GM19043 (cell line): ENCODE results near the gene CDK19.
"Not testable (repeated sequence)": the region's sequence is repeated elsewhere in the genome, so short reads cannot be mapped to it uniquely, and the experiment has no call there.

Experiments
- ATAC-seq: cut with Tn5 transposase; IDR thresholded peaks from one replicate; pipeline ENCODE4 v1.9.1; 2021; ENCODE audit warnings: low read depth; ENCODE audit not compliant: unreplicated experiment

CDK19 gene

GRCh38 chr6:110633731-110634213, 181.5 kb downstream of the CDK19 start:
- no peak for ATAC-seq

GRCh38 chr6:110629153-110629552, 186.1 kb downstream of the CDK19 start:
- ATAC-seq, result no peak

- no peak for ATAC-seq
These were observed 186.9 kb downstream of the CDK19 start for GRCh38 chr6:110628330-110628729.

- no peak for ATAC-seq
These were observed 188.8 kb downstream of the CDK19 start for GRCh38 chr6:110626442-110626841.

GRCh38 chr6:110625883-110626282, 189.4 kb downstream of the CDK19 start:
- no peak for ATAC-seq

GRCh38 chr6:110622912-110623578, 192.2 kb downstream of the CDK19 start:
- no peak for ATAC-seq

GRCh38 chr6:110621061-110621460, 194.2 kb downstream of the CDK19 start:
- ATAC-seq, result no peak

GRCh38 chr6:110620065-110620464, 195.2 kb downstream of the CDK19 start:
- no peak for ATAC-seq

- no peak for ATAC-seq
These were observed 195.9 kb downstream of the CDK19 start for GRCh38 chr6:110619275-110619908.

- no peak for ATAC-seq
These were observed 196.5 kb downstream of the CDK19 start for GRCh38 chr6:110618591-110619267.

- peak; percentile 65 for ATAC-seq
These were observed 198.2 kb downstream of the CDK19 start for GRCh38 chr6:110617057-110617456.

GRCh38 chr6:110615722-110616121, 199.5 kb downstream of the CDK19 start:
- no peak for ATAC-seq

- no peak for ATAC-seq
These were observed 200.7 kb downstream of the CDK19 start for GRCh38 chr6:110614586-110614985.

- ATAC-seq, result no peak
These were observed 201.2 kb downstream of the CDK19 start for GRCh38 chr6:110614106-110614505.

- no peak for ATAC-seq
These were observed 201.9 kb downstream of the CDK19 start for GRCh38 chr6:110613356-110613755.

GRCh38 chr6:110612298-110612697, 203.0 kb downstream of the CDK19 start:
- ATAC-seq, result no peak

GRCh38 chr6:110609101-110609500, 206.2 kb downstream of the CDK19 start:
- ATAC-seq, result no peak

- no peak for ATAC-seq
These were observed 207.1 kb downstream of the CDK19 start for GRCh38 chr6:110608151-110608550.

- ATAC-seq, result no peak
These were observed 209.1 kb downstream of the CDK19 start for GRCh38 chr6:110606151-110606550.

GRCh38 chr6:110600640-110601039, 214.6 kb downstream of the CDK19 start:
- not testable (repeated sequence) for ATAC-seq

GRCh38 chr6:110597761-110598160, 217.5 kb downstream of the CDK19 start:
- no peak for ATAC-seq

- ATAC-seq, result no peak
These were observed 218.9 kb downstream of the CDK19 start for GRCh38 chr6:110596354-110596753.
